Right ventricle myocardium superior (tissue), 1 donor: ENCODE data around the gene SRGN. TPM values are rescaled to one million over a fixed set of nuclear protein-coding genes. Genes with fewer than 3 reads are reported as not detected.

Experiments used
- total RNA-seq: library from RNA; stranded (reverse); fragmentation: NEBNext Ultra II Directional; extraction: Animal tissue kit (Norgen Biotek cat#: 25700); gene quantifications from one replicate; pipeline ENCODE4 v1.2.1, GENCODE V29; 2021
- donor health status: DM: no; HTN: yes; CAD: no; lungs with severe emphysema.

The SRGN gene
- total RNA-seq, 1 donor from 2014 or later, result 37.5 TPM

Other genes with a start within 250 kb of the SRGN start
- gene DDX50, start 186.8 kb upstream of the SRGN start, total RNA-seq, result 17.3 TPM
- gene DDX21, start 131.9 kb upstream of the SRGN start, total RNA-seq, result 18.3 TPM
- 46.0 TPM for gene KIFBP, start 99.3 kb upstream of the SRGN start, total RNA-seq
- gene VPS26A, start 36.1 kb downstream of the SRGN start, total RNA-seq, result 34.8 TPM
- 36.4 TPM for gene SUPV3L1, start 92.1 kb downstream of the SRGN start, total RNA-seq
- gene HKDC1, start 132.2 kb downstream of the SRGN start, total RNA-seq, result not detected
- 168 TPM for gene HK1, start 190.4 kb downstream of the SRGN start, total RNA-seq